ENCODE results near the gene FYN. TPM values are rescaled to one million over a fixed set of nuclear protein-coding genes. Genes with fewer than 3 reads are reported as not detected.

The FYN gene
- total and polyA plus RNA-seq, 10 of the 15 experiments (the other 5 are each of a cell fraction or from before 2014, with no cell fraction given): 51.4 to 247 (median 138) TPM

- Histone ChIP-seq H3K4me3 (no peak overlapping the region), H3K79me2 (ENCODE audit: control insufficient read depth, insufficient read depth, low read length) (peaks cover 29% of the 10 kb centered on the region), H3K4me1 (ENCODE audit: control insufficient read depth, insufficient read depth, low read length) (peaks cover 37% of the 10 kb centered on the region), H3K36me3 (ENCODE audit: control insufficient read depth in 2 of 2, insufficient read depth in 2 of 2, low read length in 1 of 2) (peaks cover 2 to 4% of the 10 kb centered on the region in 2 experiments; a peak in 3 of 4 replicates), H3K9me3 (replicated peaks; ENCODE audit: control insufficient read depth, insufficient read depth, low read length) (no peaks in the 10 kb centered on the region), H3K27ac (ENCODE audit: control insufficient read depth, insufficient read depth) (no peak overlapping the region), H4K20me1 (ENCODE audit: control insufficient read depth, insufficient read depth) (no peaks in the 10 kb centered on the region), H3K27me3 (replicated peaks in 1 of 2; ENCODE audit: control insufficient read depth in 2 of 2, insufficient read depth in 2 of 2, low read length in 1 of 2) (no peaks in the 10 kb centered on the region), H3K9ac (ENCODE audit: control insufficient read depth, insufficient read depth, low read length) (no peak overlapping the region), H3K4me2 (ENCODE audit: control insufficient read depth, insufficient read depth) (no peak overlapping the region), H2AFZ (ENCODE audit: control insufficient read depth, low read depth, low read length) (no peak overlapping the region)
- intact Hi-C loops (cut with micrococcal nuclease; ENCODE audit: unreplicated experiment) (no loop called here), in situ Hi-C loops (cut with MboI) (no loop called here)
- no peak for DNase-seq (ENCODE audit: low read depth, low spot score)
- TF ChIP-seq MEF2B (IDR thresholded peaks at IDR 0.05; ENCODE audit: partially characterized antibody, poor library complexity, severe bottlenecking) (no peak), NFIC (IDR thresholded peaks at IDR 0.05; ENCODE audit: low read depth, low read length) (peak; percentile 51; the same call in 1 of the 2 replicates), ZSCAN29 (IDR thresholded peaks at IDR 0.05) (no peak), ZNF687 (IDR thresholded peaks at IDR 0.05) (no peak), ZBTB40 (IDR thresholded peaks at IDR 0.05; ENCODE audit: borderline replicate concordance) (no peak), JUND (IDR thresholded peaks at IDR 0.05; ENCODE audit: low read depth, low read length) (no peak), ZNF274 (IDR thresholded peaks at IDR 0.05; ENCODE audit: insufficient read depth, insufficient read length) (no peak), DPF2 (IDR thresholded peaks at IDR 0.05) (no peak), FOS (IDR thresholded peaks at IDR 0.05; ENCODE audit: borderline replicate concordance, extremely low read depth, insufficient read length) (no peak), EP300 (IDR thresholded peaks at IDR 0.05; ENCODE audit: borderline replicate concordance in 1 of 2, control insufficient read depth in 1 of 2, low read depth in 2 of 2, low read length in 2 of 2) (no peak), POU2F2 (IDR thresholded peaks at IDR 0.05; ENCODE audit: borderline replicate concordance, low read depth, low read length) (no peak), TAF1 (IDR thresholded peaks at IDR 0.05; ENCODE audit: borderline replicate concordance, low read depth, low read length) (no peak), JUNB (IDR thresholded peaks at IDR 0.05) (peak; percentile 52), ZNF384 (IDR thresholded peaks at IDR 0.05; ENCODE audit: borderline replicate concordance, low read depth, low read length) (no peak), CREM (IDR thresholded peaks at IDR 0.05; ENCODE audit: low read depth) (no peak), ASH2L (IDR thresholded peaks at IDR 0.05; ENCODE audit: borderline replicate concordance, low read depth) (no peak)
- ChIA-PET RAD21 (ENCODE audit: unreplicated experiment) (interaction anchor here (1.2 kb wide), 1 partner anchor 14 kb away, joined by 3 read pairs; no protein-coding TSS in a partner anchor), POLR2A (no interaction called here), SMC1A (ENCODE audit: uncharacterized antibody, unreplicated experiment) (interaction anchor here (1.0 to 2.1 kb wide), 4 partner anchors 8 to 41 kb away, joined by 3 to 4 read pairs (median 4); no protein-coding TSS in a partner anchor), CTCF (interaction anchor here (1.5 kb wide), 1 partner anchor 9 kb away, joined by 5 read pairs; no protein-coding TSS in a partner anchor)
- no peak for ATAC-seq
- FAIRE-seq: no peak
- no TSS peak for BruUV-seq (replicated peaks)
Measured at GRCh38 chr6:111809766-111810165, 63.5 kb downstream of the FYN start.
